ENCODE data around the gene C19orf18. TPM values are rescaled to one million over a fixed set of nuclear protein-coding genes. Genes with fewer than 3 reads are reported as not detected.

The C19orf18 gene
- total RNA-seq, 1 experiment from 2014 or later: 1.1 TPM

DNA sequence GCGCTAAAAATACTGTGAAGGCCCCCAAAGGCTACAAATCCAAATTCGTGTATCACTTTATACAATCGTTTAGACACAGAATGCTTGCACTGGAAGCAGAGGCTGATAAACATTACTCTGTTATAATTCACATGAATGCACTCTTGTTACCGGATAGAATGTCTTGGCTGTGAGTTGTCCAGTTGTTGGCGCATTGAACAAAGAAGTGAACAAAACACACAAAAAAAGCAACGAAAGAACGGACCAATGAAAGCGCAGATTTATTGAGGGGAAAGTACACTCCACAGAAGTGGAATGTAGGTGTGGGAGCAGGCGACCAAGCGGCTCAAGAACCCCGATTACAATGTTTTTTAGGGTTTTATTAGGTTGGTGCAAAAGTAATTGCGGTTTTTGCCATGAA, 38.6 kb downstream of the C19orf18 start:
- ATAC-seq (no peak), DNase-seq (ENCODE audit: low spot score) (no peak)
- Mint-ChIP-seq H3K4me1 (peaks cover 14% of the 10 kb centered on the region), H3K9me3 (no peaks in the 10 kb centered on the region), H3K27me3 (ENCODE audit: low read depth) (no peaks in the 10 kb centered on the region), H3K36me3 (peaks cover 46% of the 10 kb centered on the region), H3K27ac (peak overlapping the region; percentile 74; the same call in 1 of the 2 replicates), H3K4me3 (peak overlapping the region; percentile 100)
- ChIA-PET CTCF (interaction anchor here (0.6 to 1.2 kb wide), 8 partner anchors 12 to 220 kb away, joined by 3 to 4 read pairs (median 3); partner anchors contain the start of gene ZNF417), POLR2A (interaction anchor here (0.5 to 1.8 kb wide), 10 partner anchors 19 to 322 kb away, joined by 3 to 13 read pairs (median 3); partner anchors contain the start of genes ZNF134, ZNF135, ZNF417 and ZNF586)
- TF ChIP-seq GABPB1 (CRISPR knock-in tag; IDR thresholded peaks at IDR 0.05) (no peak), ZNF423 (CRISPR knock-in tag; IDR thresholded peaks at IDR 0.05) (no peak), ELF4 (CRISPR knock-in tag; IDR thresholded peaks at IDR 0.05; ENCODE audit: low read depth) (no peak)
- TF ChIP-seq, protein P1, sequence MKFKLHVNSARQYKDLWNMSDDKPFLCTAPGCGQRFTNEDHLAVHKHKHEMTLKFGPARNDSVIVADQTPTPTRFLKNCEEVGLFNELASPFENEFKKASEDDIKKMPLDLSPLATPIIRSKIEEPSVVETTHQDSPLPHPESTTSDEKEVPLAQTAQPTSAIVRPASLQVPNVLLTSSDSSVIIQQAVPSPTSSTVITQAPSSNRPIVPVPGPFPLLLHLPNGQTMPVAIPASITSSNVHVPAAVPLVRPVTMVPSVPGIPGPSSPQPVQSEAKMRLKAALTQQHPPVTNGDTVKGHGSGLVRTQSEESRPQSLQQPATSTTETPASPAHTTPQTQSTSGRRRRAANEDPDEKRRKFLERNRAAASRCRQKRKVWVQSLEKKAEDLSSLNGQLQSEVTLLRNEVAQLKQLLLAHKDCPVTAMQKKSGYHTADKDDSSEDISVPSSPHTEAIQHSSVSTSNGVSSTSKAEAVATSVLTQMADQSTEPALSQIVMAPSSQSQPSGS (CRISPR knock-in tag; IDR thresholded peaks at IDR 0.05; ENCODE audit: borderline replicate concordance, low read depth): no peak

- peak; percentile 99 for ATAC-seq
- DNase-seq (ENCODE audit: low spot score): peak; percentile 71
- CTCF ChIA-PET: interaction anchor here (0.6 to 1.2 kb wide), 9 partner anchors 13 to 223 kb away, joined by 3 to 4 read pairs (median 3); partner anchors contain the start of gene ZNF417
- peaks cover 2% of the 10 kb centered on the region for H3K9me3 Mint-ChIP-seq
- peaks cover 14% of the 10 kb centered on the region for H3K4me1 Mint-ChIP-seq
- no peaks in the 10 kb centered on the region for H3K27me3 Mint-ChIP-seq (ENCODE audit: low read depth)
- H3K27ac Mint-ChIP-seq: peak within 1 kb of the TSS; percentile 98
- H3K36me3 Mint-ChIP-seq: peaks cover 52% of the 10 kb centered on the region
- POLR2A ChIA-PET: interaction anchor here (0.5 to 1.8 kb wide), 11 partner anchors 18 to 321 kb away, joined by 3 to 13 read pairs (median 3); partner anchors contain the start of genes ZNF134, ZNF135, ZNF417 and ZNF586
- peak within 1 kb of the TSS; percentile 100 for H3K4me3 Mint-ChIP-seq
- peak; percentile 71 for TF ChIP-seq HMGXB4 (CRISPR knock-in tag; IDR thresholded peaks at IDR 0.05)
- peak; percentile 77 for TF ChIP-seq NFYB (CRISPR knock-in tag; conservative IDR thresholded peaks at IDR 0.05; ENCODE audit: low read depth)
- 0 out of 2 replicates have a peak, but pooled peaks have one; percentile 50 for TF ChIP-seq ZNF232 (CRISPR knock-in tag; IDR thresholded peaks at IDR 0.05)
- TF ChIP-seq MXD4 (CRISPR knock-in tag; IDR thresholded peaks at IDR 0.05; ENCODE audit: borderline replicate concordance): no peak
- no peak for TF ChIP-seq ETV6 (CRISPR knock-in tag; IDR thresholded peaks at IDR 0.05)
- TF ChIP-seq ATF3 (CRISPR knock-in tag; conservative IDR thresholded peaks at IDR 0.05): no peak
- TF ChIP-seq PREB (CRISPR knock-in tag; IDR thresholded peaks at IDR 0.05; ENCODE audit: borderline replicate concordance): no peak
- TF ChIP-seq, protein P2, sequence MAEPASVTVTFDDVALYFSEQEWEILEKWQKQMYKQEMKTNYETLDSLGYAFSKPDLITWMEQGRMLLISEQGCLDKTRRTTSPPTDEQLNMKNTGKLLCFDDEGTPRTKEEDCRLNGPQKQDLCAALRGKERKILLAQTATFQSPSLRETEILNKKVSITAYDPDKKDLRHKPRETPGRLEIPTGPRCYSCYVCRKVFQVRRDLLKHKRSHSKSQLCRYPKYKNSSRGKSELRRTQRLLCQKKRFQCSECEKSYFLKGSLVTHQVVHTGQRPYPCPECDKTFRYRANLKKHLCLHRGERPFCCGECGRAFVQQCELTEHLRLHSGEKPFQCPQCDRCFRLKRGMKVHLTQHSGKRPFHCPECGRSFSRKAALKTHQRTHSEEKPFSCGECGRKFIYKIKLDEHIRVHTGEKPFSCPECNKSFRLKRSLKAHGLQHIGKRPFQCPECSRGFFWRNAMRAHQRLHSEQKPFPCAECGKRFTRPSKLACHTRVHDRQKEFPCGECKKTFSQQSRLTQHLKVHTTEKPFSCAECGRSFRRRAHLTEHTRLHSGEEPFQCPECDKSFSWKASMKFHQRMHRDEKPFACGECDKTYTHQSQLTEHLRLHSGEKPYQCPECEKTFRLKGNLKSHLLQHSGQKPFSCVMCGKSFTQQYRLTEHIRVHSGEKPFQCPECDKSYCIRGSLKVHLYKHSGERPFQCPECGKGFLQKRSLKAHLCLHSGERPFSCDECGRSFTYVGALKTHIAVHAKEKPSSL (CRISPR knock-in tag; conservative IDR thresholded peaks at IDR 0.05): no peak
- no peak for TF ChIP-seq KAT7 (CRISPR knock-in tag; IDR thresholded peaks at IDR 0.05; ENCODE audit: borderline replicate concordance)
- TF ChIP-seq GRHL2 (CRISPR knock-in tag; IDR thresholded peaks at IDR 0.05; ENCODE audit: insufficient replicate concordance, severe bottlenecking): no peak
- TF ChIP-seq ELF4 (CRISPR knock-in tag; IDR thresholded peaks at IDR 0.05; ENCODE audit: low read depth): no peak
- TF ChIP-seq, protein P3, sequence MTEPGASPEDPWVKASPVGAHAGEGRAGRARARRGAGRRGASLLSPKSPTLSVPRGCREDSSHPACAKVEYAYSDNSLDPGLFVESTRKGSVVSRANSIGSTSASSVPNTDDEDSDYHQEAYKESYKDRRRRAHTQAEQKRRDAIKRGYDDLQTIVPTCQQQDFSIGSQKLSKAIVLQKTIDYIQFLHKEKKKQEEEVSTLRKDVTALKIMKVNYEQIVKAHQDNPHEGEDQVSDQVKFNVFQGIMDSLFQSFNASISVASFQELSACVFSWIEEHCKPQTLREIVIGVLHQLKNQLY (CRISPR knock-in tag; IDR thresholded peaks at IDR 0.05): no peak
- no peak for TF ChIP-seq CREM (CRISPR knock-in tag; IDR thresholded peaks at IDR 0.05)
- TF ChIP-seq ZNF138 (CRISPR knock-in tag; conservative IDR thresholded peaks at IDR 0.05): no peak
- TF ChIP-seq CREB1 (CRISPR knock-in tag; IDR thresholded peaks at IDR 0.05): no peak
- TF ChIP-seq, protein P4, sequence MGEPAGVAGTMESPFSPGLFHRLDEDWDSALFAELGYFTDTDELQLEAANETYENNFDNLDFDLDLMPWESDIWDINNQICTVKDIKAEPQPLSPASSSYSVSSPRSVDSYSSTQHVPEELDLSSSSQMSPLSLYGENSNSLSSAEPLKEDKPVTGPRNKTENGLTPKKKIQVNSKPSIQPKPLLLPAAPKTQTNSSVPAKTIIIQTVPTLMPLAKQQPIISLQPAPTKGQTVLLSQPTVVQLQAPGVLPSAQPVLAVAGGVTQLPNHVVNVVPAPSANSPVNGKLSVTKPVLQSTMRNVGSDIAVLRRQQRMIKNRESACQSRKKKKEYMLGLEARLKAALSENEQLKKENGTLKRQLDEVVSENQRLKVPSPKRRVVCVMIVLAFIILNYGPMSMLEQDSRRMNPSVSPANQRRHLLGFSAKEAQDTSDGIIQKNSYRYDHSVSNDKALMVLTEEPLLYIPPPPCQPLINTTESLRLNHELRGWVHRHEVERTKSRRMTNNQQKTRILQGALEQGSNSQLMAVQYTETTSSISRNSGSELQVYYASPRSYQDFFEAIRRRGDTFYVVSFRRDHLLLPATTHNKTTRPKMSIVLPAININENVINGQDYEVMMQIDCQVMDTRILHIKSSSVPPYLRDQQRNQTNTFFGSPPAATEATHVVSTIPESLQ (CRISPR knock-in tag; IDR thresholded peaks at IDR 0.05): no peak
Measured at GRCh38 chr19:57934820-57935665, 39.3 kb downstream of the C19orf18 start, which contains the start of gene ZNF418. TSS of gene ZNF418 (minus strand) at chr19:57935402. CDS start at chr19:57933822, 1,580 bp downstream.

Measured in WTC11 (cell line).